HEK293 (cell line): ENCODE data around the gene ZNF106.

Experiments
- CTCF ChIA-PET: fragments of 350-600 bp; formaldehyde crosslinking; extraction: SDS; loops from one replicate; lab custom pipeline; 2021; ENCODE audit warnings: antibody characterized with exemption; lab: Yijun Ruan, JAX
- POLR2A ChIA-PET: fragments of 300-600 bp; formaldehyde crosslinking; extraction: SDS; loops from one replicate; lab custom pipeline; 2020; ENCODE audit warnings: antibody characterized with exemption, inconsistent platforms; lab: Yijun Ruan, JAX
- H3K27ac ChIP-seq: fragments of 200-500 bp; sonication (Bioruptor generic); 2 replicates; pipeline ENCODE4 v1.5.1; 2014; ENCODE audit warnings: low read depth, low read length, control low read depth, inconsistent platforms; ENCODE audit errors: extremely low read depth
- H3K36me3 ChIP-seq, 2 experiments: fragments of 200-500 bp in 1 of 2; sonication (Bioruptor generic) in 1 of 2; 1 replicate in 1 of 2; 2 replicates in 1 of 2; pipeline ENCODE4 v1.5.1; 2014 to 2017; ENCODE audit warnings: inconsistent platforms in 2 of 2, low read length in 2 of 2; ENCODE audit not compliant: control insufficient read depth in 2 of 2, insufficient read depth in 1 of 2
- H3K4me1 ChIP-seq: fragments of 200-500 bp; sonication (Bioruptor generic); 2 replicates; pipeline ENCODE4 v1.5.1; 2014; ENCODE audit warnings: mild to moderate bottlenecking, low read length, inconsistent platforms; ENCODE audit not compliant: control insufficient read depth, insufficient read depth
- H3K4me3 ChIP-seq: 2 replicates; pipeline ENCODE4 v1.5.1; 2011; ENCODE audit warnings: low read depth, mild to moderate bottlenecking, control low read depth, low read length, moderate library complexity
- H3K9me3 ChIP-seq: fragments of 200-500 bp; sonication (Bioruptor generic); 2 replicates; pipeline ENCODE4 v1.5.1; 2014; ENCODE audit warnings: low read depth, low read length, inconsistent platforms; ENCODE audit not compliant: control insufficient read depth, insufficient read depth
- EGR2 ChIP-seq: fragments of 450-650 bp; formaldehyde crosslinking; IDR thresholded peaks from 2 replicates; pipeline ENCODE4 v1.5.1; 2016; ENCODE audit warnings: low read depth, missing biosample characterization, missing genetic modification characterization
- MYNN ChIP-seq: fragments of 450-650 bp; formaldehyde crosslinking; IDR thresholded peaks from 2 replicates; pipeline ENCODE4 v1.5.1; 2016; ENCODE audit warnings: missing biosample characterization, missing genetic modification characterization, borderline replicate concordance
- PRDM10 ChIP-seq: fragments of 450-650 bp; formaldehyde crosslinking; IDR thresholded peaks from 2 replicates; pipeline ENCODE4 v1.5.1; 2016; ENCODE audit warnings: missing biosample characterization, missing genetic modification characterization
- SCRT1 ChIP-seq: fragments of 450-650 bp; formaldehyde crosslinking; IDR thresholded peaks from 2 replicates; pipeline ENCODE4 v1.5.1; 2016; ENCODE audit warnings: missing biosample characterization, missing genetic modification characterization, borderline replicate concordance
- ZBTB44 ChIP-seq: fragments of 450-650 bp; IDR thresholded peaks from 2 replicates; pipeline ENCODE4 v1.5.1; 2018; ENCODE audit warnings: missing biosample characterization, mild to moderate bottlenecking, missing genetic modification characterization
- ZFP37 ChIP-seq: fragments of 450-650 bp; formaldehyde crosslinking; IDR thresholded peaks from 2 replicates; pipeline ENCODE4 v1.5.1; 2016; ENCODE audit warnings: missing biosample characterization, missing genetic modification characterization
- ZNF18 ChIP-seq: fragments of 450-650 bp; formaldehyde crosslinking; IDR thresholded peaks from 2 replicates; pipeline ENCODE4 v1.5.1; 2016; ENCODE audit warnings: missing biosample characterization, missing genetic modification characterization
- ZNF214 ChIP-seq: fragments of 450-650 bp; formaldehyde crosslinking; IDR thresholded peaks from 2 replicates; pipeline ENCODE4 v1.5.1; 2017; ENCODE audit warnings: missing biosample characterization, mild to moderate bottlenecking, missing genetic modification characterization, borderline replicate concordance
- ZNF239 ChIP-seq: fragments of 450-650 bp; formaldehyde crosslinking; IDR thresholded peaks from 2 replicates; pipeline ENCODE4 v1.5.1; 2016; ENCODE audit warnings: missing biosample characterization, missing genetic modification characterization
- ZNF24 ChIP-seq: fragments of 450-650 bp; formaldehyde crosslinking; IDR thresholded peaks from 2 replicates; pipeline ENCODE4 v1.5.1; 2016; ENCODE audit warnings: missing biosample characterization, missing genetic modification characterization
- ZNF324 ChIP-seq: fragments of 450-650 bp; formaldehyde crosslinking; IDR thresholded peaks from 2 replicates; pipeline ENCODE4 v1.5.1; 2016; ENCODE audit warnings: missing biosample characterization, missing genetic modification characterization
- ZNF350 ChIP-seq: fragments of 450-650 bp; formaldehyde crosslinking; IDR thresholded peaks from 2 replicates; pipeline ENCODE4 v1.5.0; 2017; ENCODE audit warnings: missing biosample characterization, mild to moderate bottlenecking, missing genetic modification characterization
- ZNF423 ChIP-seq: fragments of 450-650 bp; formaldehyde crosslinking; IDR thresholded peaks from 2 replicates; pipeline ENCODE4 v1.5.1; 2016; ENCODE audit warnings: missing biosample characterization, missing genetic modification characterization
- ZNF654 ChIP-seq: fragments of 450-650 bp; formaldehyde crosslinking; IDR thresholded peaks from 2 replicates; pipeline ENCODE4 v1.5.1; 2016; ENCODE audit warnings: low read depth, missing biosample characterization, missing genetic modification characterization
- ZNF660 ChIP-seq: fragments of 450-650 bp; IDR thresholded peaks from 2 replicates; pipeline ENCODE4 v1.5.1; 2018; ENCODE audit warnings: missing biosample characterization, mild to moderate bottlenecking, missing genetic modification characterization
- ZNF776 ChIP-seq: fragments of 450-650 bp; formaldehyde crosslinking; IDR thresholded peaks from 2 replicates; pipeline ENCODE4 v1.5.0; 2017; ENCODE audit warnings: missing biosample characterization, missing genetic modification characterization, borderline replicate concordance
- ZNF792 ChIP-seq: fragments of 450-650 bp; formaldehyde crosslinking; IDR thresholded peaks from 2 replicates; pipeline ENCODE4 v1.5.1; 2016; ENCODE audit warnings: missing biosample characterization, missing genetic modification characterization
- TF ChIP-seq, protein P1 (sequence below): fragments of 450-650 bp; formaldehyde crosslinking; IDR thresholded peaks from 2 replicates; pipeline ENCODE4; 2016; ENCODE audit warnings: missing biosample characterization, missing genetic modification characterization
- TF ChIP-seq, protein P2 (sequence below): fragments of 450-650 bp; formaldehyde crosslinking; IDR thresholded peaks from 2 replicates; pipeline ENCODE4 v1.5.1; 2016; ENCODE audit warnings: missing biosample characterization, missing genetic modification characterization
- TF ChIP-seq, protein P3 (sequence below): fragments of 450-650 bp; formaldehyde crosslinking; IDR thresholded peaks from 2 replicates; pipeline ENCODE4 v1.5.1; 2016; ENCODE audit warnings: missing biosample characterization, missing genetic modification characterization
- TF ChIP-seq, protein P4 (sequence below): fragments of 450-650 bp; formaldehyde crosslinking; IDR thresholded peaks from 2 replicates; pipeline ENCODE4 v1.5.1; 2016; ENCODE audit warnings: missing biosample characterization, missing genetic modification characterization

Gene ZNF106

DNA sequence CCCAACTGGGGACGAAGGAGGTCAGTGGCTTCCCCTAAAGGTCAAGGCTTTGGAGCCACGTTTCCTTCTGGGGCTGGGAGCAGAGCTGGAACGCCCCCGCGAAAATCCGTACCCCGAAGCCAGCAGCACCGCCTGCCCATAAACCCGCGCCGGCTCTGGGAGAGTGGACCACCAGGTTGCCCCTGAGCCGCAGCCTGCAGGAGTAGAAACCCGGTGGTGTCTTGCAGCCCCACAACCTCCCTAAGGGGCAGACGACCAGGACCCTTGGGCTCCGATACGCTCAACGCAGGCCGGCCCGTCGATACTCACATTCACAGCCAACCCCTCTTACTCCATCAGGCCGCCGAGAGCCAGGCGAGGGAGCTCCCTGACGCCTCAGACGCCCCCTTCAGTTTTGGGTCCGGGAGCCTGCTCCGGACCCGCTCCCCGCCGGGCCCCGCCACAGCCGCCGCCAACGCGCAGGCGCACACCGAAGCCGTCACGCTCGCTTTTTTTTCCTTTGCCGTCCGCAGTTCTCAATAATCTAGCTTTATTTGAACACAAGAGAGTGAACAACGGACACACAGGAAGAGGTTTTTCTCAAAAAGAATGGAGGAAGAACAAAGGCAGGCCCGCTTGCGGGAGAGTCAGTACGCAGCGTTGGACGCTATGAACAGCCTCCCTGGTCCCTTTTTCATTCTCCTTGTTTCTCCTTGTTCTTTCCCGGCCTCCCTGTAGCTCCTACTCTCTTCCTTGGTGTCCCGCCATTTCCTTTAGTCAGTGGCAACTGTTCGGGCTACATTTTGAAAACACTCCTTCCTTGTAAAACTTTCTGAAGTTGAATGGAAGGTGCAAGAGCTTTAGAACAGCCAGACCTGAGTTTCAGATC lies at the start of gene ZNF106:
TSS of gene ZNF106 (minus strand) at position 471 of the 868 bp plus-strand sequence. CDS start 18,852 bp downstream, outside the sequence.
- Histone ChIP-seq H3K4me3 (peak within 1 kb of the TSS; percentile 81), H3K27ac (peak within 1 kb of the TSS; percentile 37; the same call in 1 of the 2 replicates), H3K4me1 (no peaks in the 10 kb centered on the region), H3K36me3 (no peaks in the 10 kb centered on the region), H3K9me3 (no peaks in the 10 kb centered on the region)
- ChIA-PET POLR2A (interaction anchor here (0.6 to 1.8 kb wide), 8 partner anchors 9 to 307 kb away, joined by 3 to 8 read pairs (median 4); partner anchors contain the start of genes HAUS2, LRRC57 and STARD9), CTCF (interaction anchor here (0.5 to 1.0 kb wide), 3 partner anchors 12 to 287 kb away, joined by 3 to 5 read pairs (median 4); no protein-coding TSS in a partner anchor)
- TF ChIP-seq ZNF239 (tag by site-specific recombination) (no peak), ZNF654 (tag by site-specific recombination) (no peak), SCRT1 (tag by site-specific recombination) (no peak), PRDM10 (tag by site-specific recombination) (no peak), ZNF214 (tag by site-specific recombination) (no peak), ZNF350 (tag by site-specific recombination) (no peak), ZNF24 (tag by site-specific recombination) (peak; percentile 50; the same call in 1 of the 2 replicates), ZNF660 (tag by site-specific recombination) (peak; percentile 84), MYNN (tag by site-specific recombination) (no peak), EGR2 (tag by site-specific recombination) (0 out of 2 replicates have a peak, but pooled peaks have one; percentile 22), ZNF423 (tag by site-specific recombination) (no peak), ZNF324 (tag by site-specific recombination) (peak; percentile 59; the same call in 1 of the 2 replicates), ZNF776 (no peak), ZFP37 (0 out of 2 replicates have a peak, but pooled peaks have one; percentile 32), ZNF792 (tag by site-specific recombination) (no peak), ZBTB44 (tag by site-specific recombination) (peak; percentile 59), ZNF18 (tag by site-specific recombination) (peak; percentile 67)
- TF ChIP-seq, protein P1, sequence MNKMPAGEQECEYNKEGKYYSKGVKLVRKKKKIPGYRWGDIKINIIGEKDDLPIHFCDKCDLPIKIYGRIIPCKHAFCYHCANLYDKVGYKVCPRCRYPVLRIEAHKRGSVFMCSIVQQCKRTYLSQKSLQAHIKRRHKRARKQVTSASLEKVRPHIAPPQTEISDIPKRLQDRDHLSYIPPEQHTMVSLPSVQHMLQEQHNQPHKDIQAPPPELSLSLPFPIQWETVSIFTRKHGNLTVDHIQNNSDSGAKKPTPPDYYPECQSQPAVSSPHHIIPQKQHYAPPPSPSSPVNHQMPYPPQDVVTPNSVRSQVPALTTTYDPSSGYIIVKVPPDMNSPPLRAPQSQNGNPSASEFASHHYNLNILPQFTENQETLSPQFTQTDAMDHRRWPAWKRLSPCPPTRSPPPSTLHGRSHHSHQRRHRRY (tag by site-specific recombination) = no peak
- TF ChIP-seq, protein P2, sequence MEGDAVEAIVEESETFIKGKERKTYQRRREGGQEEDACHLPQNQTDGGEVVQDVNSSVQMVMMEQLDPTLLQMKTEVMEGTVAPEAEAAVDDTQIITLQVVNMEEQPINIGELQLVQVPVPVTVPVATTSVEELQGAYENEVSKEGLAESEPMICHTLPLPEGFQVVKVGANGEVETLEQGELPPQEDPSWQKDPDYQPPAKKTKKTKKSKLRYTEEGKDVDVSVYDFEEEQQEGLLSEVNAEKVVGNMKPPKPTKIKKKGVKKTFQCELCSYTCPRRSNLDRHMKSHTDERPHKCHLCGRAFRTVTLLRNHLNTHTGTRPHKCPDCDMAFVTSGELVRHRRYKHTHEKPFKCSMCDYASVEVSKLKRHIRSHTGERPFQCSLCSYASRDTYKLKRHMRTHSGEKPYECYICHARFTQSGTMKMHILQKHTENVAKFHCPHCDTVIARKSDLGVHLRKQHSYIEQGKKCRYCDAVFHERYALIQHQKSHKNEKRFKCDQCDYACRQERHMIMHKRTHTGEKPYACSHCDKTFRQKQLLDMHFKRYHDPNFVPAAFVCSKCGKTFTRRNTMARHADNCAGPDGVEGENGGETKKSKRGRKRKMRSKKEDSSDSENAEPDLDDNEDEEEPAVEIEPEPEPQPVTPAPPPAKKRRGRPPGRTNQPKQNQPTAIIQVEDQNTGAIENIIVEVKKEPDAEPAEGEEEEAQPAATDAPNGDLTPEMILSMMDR (tag by site-specific recombination) = peak; percentile 37; the same call in 1 of the 2 replicates
- TF ChIP-seq, protein P3, sequence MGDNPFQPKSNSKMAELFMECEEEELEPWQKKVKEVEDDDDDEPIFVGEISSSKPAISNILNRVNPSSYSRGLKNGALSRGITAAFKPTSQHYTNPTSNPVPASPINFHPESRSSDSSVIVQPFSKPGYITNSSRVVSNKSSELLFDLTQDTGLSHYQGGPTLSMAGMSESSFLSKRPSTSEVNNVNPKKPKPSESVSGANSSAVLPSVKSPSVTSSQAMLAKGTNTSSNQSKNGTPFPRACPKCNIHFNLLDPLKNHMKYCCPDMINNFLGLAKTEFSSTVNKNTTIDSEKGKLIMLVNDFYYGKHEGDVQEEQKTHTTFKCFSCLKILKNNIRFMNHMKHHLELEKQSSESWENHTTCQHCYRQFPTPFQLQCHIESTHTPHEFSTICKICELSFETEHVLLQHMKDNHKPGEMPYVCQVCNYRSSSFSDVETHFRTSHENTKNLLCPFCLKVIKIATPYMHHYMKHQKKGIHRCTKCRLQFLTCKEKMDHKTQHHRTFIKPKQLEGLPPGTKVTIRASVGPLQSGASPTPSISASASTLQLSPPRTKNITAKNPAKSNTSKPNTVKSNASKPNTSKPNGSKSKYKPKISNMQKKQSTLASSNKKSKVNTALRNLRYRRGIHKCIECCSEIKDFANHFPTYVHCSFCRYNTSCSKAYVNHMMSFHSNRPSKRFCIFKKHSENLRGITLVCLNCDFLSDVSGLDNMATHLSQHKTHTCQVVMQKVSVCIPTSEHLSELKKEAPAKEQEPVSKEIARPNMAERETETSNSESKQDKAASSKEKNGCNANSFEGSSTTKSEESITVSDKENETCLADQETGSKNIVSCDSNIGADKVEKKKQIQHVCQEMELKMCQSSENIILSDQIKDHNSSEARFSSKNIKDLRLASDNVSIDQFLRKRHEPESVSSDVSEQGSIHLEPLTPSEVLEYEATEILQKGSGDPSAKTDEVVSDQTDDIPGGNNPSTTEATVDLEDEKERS (tag by site-specific recombination) = no peak
- TF ChIP-seq, protein P4, sequence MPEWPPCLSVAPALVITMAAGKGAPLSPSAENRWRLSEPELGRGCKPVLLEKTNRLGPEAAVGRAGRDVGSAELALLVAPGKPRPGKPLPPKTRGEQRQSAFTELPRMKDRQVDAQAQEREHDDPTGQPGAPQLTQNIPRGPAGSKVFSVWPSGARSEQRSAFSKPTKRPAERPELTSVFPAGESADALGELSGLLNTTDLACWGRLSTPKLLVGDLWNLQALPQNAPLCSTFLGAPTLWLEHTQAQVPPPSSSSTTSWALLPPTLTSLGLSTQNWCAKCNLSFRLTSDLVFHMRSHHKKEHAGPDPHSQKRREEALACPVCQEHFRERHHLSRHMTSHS = no peak
